HCT116 (cell line): ENCODE results near the gene KCNIP3. TPM values are rescaled to one million over a fixed set of nuclear protein-coding genes. Genes with fewer than 3 reads are reported as not detected.

ENCODE experiments used
- ATAC-seq: fragments of 200-7000 bp; cut with Tn5 transposase; 2 replicates; pipeline ENCODE4 v1.9.1; 2020; ENCODE audit warnings: mild to moderate bottlenecking, moderate library complexity
- BruUV-seq: library from RNA; stranded (reverse); fragments of 400-500 nt; replicated peaks from 2 replicates; lab custom pipeline; 2021; lab: Mats Ljungman, UMichigan
- CTCF ChIA-PET: fragments of 300-600 bp; sonication (Branson Sonifier 250); formaldehyde crosslinking; loops from one replicate; lab custom pipeline; 2021; ENCODE audit warnings: antibody characterized with exemption; lab: Charles Lee
- POLR2A ChIA-PET: fragments of 300-600, 350-600 bp; sonication (Branson Sonifier 250); formaldehyde crosslinking; loops from one replicate; lab custom pipeline; 2021; ENCODE audit warnings: antibody characterized with exemption; lab: Charles Lee
- RAD21 ChIA-PET, 2 experiments: fragments of 300-600 bp; sonication (Branson Sonifier 250); formaldehyde crosslinking; loops; one replicate each; lab custom pipeline; 2023; ENCODE audit warnings: low total read pairs in 2 of 2; ENCODE audit not compliant: uncharacterized antibody in 2 of 2, unreplicated experiment in 2 of 2, low non-redundant PET in 1 of 2; lab: Charles Lee
- DNase-seq: peaks from one replicate; pipeline ENCODE4 v3.0.0-alpha.2; 2010; ENCODE audit warnings: low read depth, low spot score
- H2AFZ ChIP-seq: fragments of 200-600 bp; shearing (Covaris generic), sonication (generic); 2 replicates; pipeline ENCODE4 v1.6.1; 2017; ENCODE audit warnings: low read depth, mixed run types, mixed read lengths, antibody characterized with exemption, low read length; ENCODE audit not compliant: poor library complexity, severe bottlenecking
- H3K27ac ChIP-seq: 2 replicates; pipeline ENCODE4 v1.5.1; 2012; ENCODE audit warnings: low read depth, low read length
- H3K27me3 ChIP-seq: fragments of 200-600 bp; sonication (generic); 2 replicates; pipeline ENCODE4 v1.6.1; 2016; ENCODE audit warnings: mixed run types, low read length, mixed read lengths; ENCODE audit not compliant: insufficient read depth
- H3K36me3 ChIP-seq, 2 experiments: fragments of 200-500 bp in 1 of 2; fragments of 200-600 bp in 1 of 2; sonication (Bioruptor generic) in 1 of 2; sonication (generic) in 1 of 2; 2 replicates each; pipeline versions ENCODE4 v1.5.1 to v1.6.1; 2014 to 2016; ENCODE audit warnings: low read length in 2 of 2, inconsistent platforms in 1 of 2, mixed read lengths in 1 of 2, mixed run types in 1 of 2; ENCODE audit not compliant: insufficient read depth in 2 of 2, control insufficient read depth in 1 of 2
- H3K4me1 ChIP-seq, 2 experiments: fragments of 200-600 bp in 1 of 2; sonication (generic) in 1 of 2; 2 replicates each; pipeline versions ENCODE4 v1.5.1 to v1.6.1; 2012 to 2017; ENCODE audit warnings: low read length in 2 of 2, inconsistent platforms in 1 of 2, mild to moderate bottlenecking in 1 of 2, mixed read lengths in 1 of 2, mixed run types in 1 of 2, moderate library complexity in 1 of 2; ENCODE audit not compliant: insufficient read depth in 2 of 2, control insufficient read depth in 1 of 2
- H3K4me2 ChIP-seq: fragments of 200-600 bp; sonication (generic); 2 replicates; pipeline ENCODE4 v1.6.1; 2017; ENCODE audit warnings: mixed run types, low read length, mixed read lengths
- H3K4me3 ChIP-seq, 2 experiments: fragments of 200-600 bp in 1 of 2; sonication (generic) in 1 of 2; replicated peaks in 1 of 2; 2 replicates each; pipeline ENCODE4 v1.5.1; 2011 to 2016; ENCODE audit warnings: low read length in 2 of 2, control low read depth in 1 of 2, low read depth in 1 of 2, mild to moderate bottlenecking in 1 of 2, mixed read lengths in 1 of 2, mixed run types in 1 of 2
- H3K79me2 ChIP-seq: fragments of 200-600 bp; sonication (generic); 2 replicates; pipeline ENCODE4 v1.6.1; 2017; ENCODE audit warnings: mild to moderate bottlenecking, mixed run types, low read length, moderate library complexity, mixed read lengths; ENCODE audit not compliant: insufficient read depth
- H3K9ac ChIP-seq: fragments of 200-600 bp; sonication (generic); 2 replicates; pipeline ENCODE4 v1.6.1; 2016; ENCODE audit warnings: low read length, mixed read lengths
- H3K9me2 ChIP-seq: fragments of 200-600 bp; sonication (generic), shearing (Covaris generic); 2 replicates; pipeline ENCODE4 v1.6.1; 2017; ENCODE audit warnings: mixed run types, mild to moderate bottlenecking, moderate library complexity; ENCODE audit not compliant: insufficient read depth
- H3K9me3 ChIP-seq, 2 experiments: fragments of 200-500 bp in 1 of 2; fragments of 200-600 bp in 1 of 2; sonication (Bioruptor generic) in 1 of 2; sonication (generic) in 1 of 2; 2 replicates each; pipeline ENCODE4 v1.6.1; 2014 to 2017; ENCODE audit warnings: low read length in 2 of 2, mixed read lengths in 2 of 2, inconsistent platforms in 1 of 2, low read depth in 1 of 2, mild to moderate bottlenecking in 1 of 2, mixed run types in 1 of 2, moderate library complexity in 1 of 2; ENCODE audit not compliant: control insufficient read depth in 1 of 2, insufficient read depth in 1 of 2
- H4K20me1 ChIP-seq: fragments of 200-600 bp; sonication (generic), shearing (Covaris generic); 2 replicates; pipeline ENCODE4 v1.6.1; 2017; ENCODE audit warnings: mixed run types, mild to moderate bottlenecking, moderate library complexity; ENCODE audit not compliant: insufficient read depth
- CBX3 ChIP-seq: IDR thresholded peaks from 2 replicates; pipeline ENCODE4 v1.6.1; 2012; ENCODE audit warnings: low read depth
- ELF1 ChIP-seq: IDR thresholded peaks from 2 replicates; pipeline ENCODE4 v1.6.1; 2012; ENCODE audit warnings: low read depth, borderline replicate concordance
- EZH2 ChIP-seq: fragments of 200-600 bp; sonication (generic); IDR thresholded peaks from 2 replicates; pipeline ENCODE4 v1.6.1; 2017; ENCODE audit warnings: antibody characterized with exemption, mixed run types
- MAX ChIP-seq: IDR thresholded peaks from 2 replicates; pipeline ENCODE4 v1.6.1; 2012
- POLR2A ChIP-seq: IDR thresholded peaks from 2 replicates; pipeline ENCODE4 v1.7.0; 2011; ENCODE audit warnings: borderline replicate concordance; ENCODE audit not compliant: insufficient read depth, insufficient read length; ENCODE audit errors: extremely low read depth
- RAD21 ChIP-seq: IDR thresholded peaks from 2 replicates; pipeline ENCODE4 v1.6.1; 2012; ENCODE audit warnings: low read depth, mild to moderate bottlenecking
- SIN3A ChIP-seq: IDR thresholded peaks from 2 replicates; pipeline ENCODE4 v1.6.1; 2012; ENCODE audit warnings: low read depth
- SP1 ChIP-seq: IDR thresholded peaks from 2 replicates; pipeline ENCODE4 v1.6.1; 2012; ENCODE audit warnings: low read depth
- TCF7L2 ChIP-seq: IDR thresholded peaks from 2 replicates; pipeline ENCODE4 v1.7.0; 2011; ENCODE audit warnings: borderline replicate concordance, inconsistent platforms; ENCODE audit not compliant: insufficient read depth, insufficient read length; ENCODE audit errors: extremely low read depth
- YY1 ChIP-seq: IDR thresholded peaks from 2 replicates; pipeline ENCODE4 v1.6.1; 2011; ENCODE audit warnings: low read length, low read depth, moderate library complexity, mild to moderate bottlenecking; ENCODE audit not compliant: insufficient replicate concordance; ENCODE audit errors: extremely low read depth
- ZFX ChIP-seq: fragments of 450-650 bp; IDR thresholded peaks from 2 replicates; pipeline ENCODE4 v1.6.1; 2017
- intact Hi-C: fragments of 100-400 bp; cut with micrococcal nuclease; formaldehyde crosslinking; loops from 2 replicates; pipeline ENCODE4 v1.10.0; 2022
- total RNA-seq: library from RNA; stranded (reverse); gene quantifications from one replicate; pipeline ENCODE4 v1.2.1, GENCODE V29; 2021; ENCODE audit not compliant: unreplicated experiment
- TF ChIP-seq, protein P1 (sequence below): IDR thresholded peaks from 2 replicates; pipeline ENCODE4 v1.6.1; 2012

KCNIP3 gene
- total RNA-seq, 1 experiment from 2014 or later: 3.1 TPM

DNA sequence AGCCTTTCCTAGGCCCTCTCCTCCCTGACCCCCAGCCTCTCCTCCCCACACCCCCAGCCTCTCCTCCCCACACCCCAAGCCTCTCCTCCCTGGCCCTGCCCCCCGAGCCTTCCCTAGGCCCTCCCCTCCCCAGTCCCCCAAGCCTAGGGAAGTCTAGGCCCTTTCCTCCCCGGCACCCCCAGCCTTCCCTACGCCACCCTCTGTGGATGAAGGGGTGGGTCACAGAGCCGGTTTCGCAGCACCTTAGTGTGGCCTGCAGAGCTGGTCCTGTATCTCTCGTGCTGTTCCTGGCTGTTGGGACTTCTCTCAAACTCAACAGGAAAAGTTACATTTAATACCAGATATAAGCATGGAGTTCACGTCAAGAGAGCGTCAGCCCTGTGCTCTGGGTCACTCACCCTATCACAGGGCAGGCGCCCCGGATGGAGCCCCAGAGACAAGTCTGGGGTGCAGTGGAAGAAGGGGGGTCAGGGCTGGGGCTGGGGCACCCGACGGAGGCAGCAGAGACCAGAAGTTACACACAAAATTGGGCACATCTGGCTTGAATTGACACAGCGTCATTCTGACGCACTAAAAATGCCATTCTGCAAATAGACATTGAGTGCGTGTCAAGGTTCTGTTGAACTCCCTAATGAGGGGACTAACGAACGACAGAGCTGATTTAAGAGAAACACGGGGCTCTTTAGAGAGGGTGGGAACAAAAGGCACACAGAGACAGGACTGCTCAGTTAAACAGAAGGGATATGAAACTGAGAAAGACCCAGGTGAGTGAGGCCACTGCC is 24.0 kb downstream of the KCNIP3 start:
- no peak for ATAC-seq
- Histone ChIP-seq H3K79me2 (no peaks in the 10 kb centered on the region), H3K9me2 (no peaks in the 10 kb centered on the region), H3K4me2 (no peak overlapping the region), H3K9ac (no peak overlapping the region), H3K4me3 (no peak overlapping the region), H2AFZ (no peak overlapping the region), H3K36me3 (no peaks in the 10 kb centered on the region)
- CTCF ChIA-PET: no interaction called here
- BruUV-seq: no TSS peak
- TF ChIP-seq TCF7L2 (no peak), SP1 (no peak), POLR2A (no peak), RAD21 (no peak), ZFX (no peak), YY1 (no peak), SIN3A (no peak), MAX (no peak), EZH2 (no peak), CBX3 (no peak), ELF1 (no peak)
- TF ChIP-seq, protein P1, sequence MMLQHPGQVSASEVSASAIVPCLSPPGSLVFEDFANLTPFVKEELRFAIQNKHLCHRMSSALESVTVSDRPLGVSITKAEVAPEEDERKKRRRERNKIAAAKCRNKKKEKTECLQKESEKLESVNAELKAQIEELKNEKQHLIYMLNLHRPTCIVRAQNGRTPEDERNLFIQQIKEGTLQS: no peak
- TF ChIP-seq, all 23 proteins: peak for 0
- no peak for DNase-seq
- Histone ChIP-seq H3K27me3 (no peaks in the 10 kb centered on the region), H4K20me1 (no peaks in the 10 kb centered on the region), H3K4me1 (peaks cover 3 to 7% of the 10 kb centered on the region in 2 experiments; a peak in 2 of 4 replicates), H3K27ac (no peak overlapping the region), H3K9me3 (no peaks in the 10 kb centered on the region)
- ChIA-PET RAD21 (no interaction called here), POLR2A (no interaction called here)
- intact Hi-C loops: no loop called here
